Fibroblast of skin of left quadriceps (primary cell): ENCODE data around the gene CZIB.
"Not testable (repeated sequence)": the region's sequence is repeated elsewhere in the genome, so short reads cannot be mapped to it uniquely, and the experiment has no call there.

Experiments used
- DNase-seq, 2 experiments: peaks; one replicate each; pipeline ENCODE4 v3.0.0-alpha.2; 2013; ENCODE audit warnings: low read depth in 2 of 2

The CZIB gene

DNA sequence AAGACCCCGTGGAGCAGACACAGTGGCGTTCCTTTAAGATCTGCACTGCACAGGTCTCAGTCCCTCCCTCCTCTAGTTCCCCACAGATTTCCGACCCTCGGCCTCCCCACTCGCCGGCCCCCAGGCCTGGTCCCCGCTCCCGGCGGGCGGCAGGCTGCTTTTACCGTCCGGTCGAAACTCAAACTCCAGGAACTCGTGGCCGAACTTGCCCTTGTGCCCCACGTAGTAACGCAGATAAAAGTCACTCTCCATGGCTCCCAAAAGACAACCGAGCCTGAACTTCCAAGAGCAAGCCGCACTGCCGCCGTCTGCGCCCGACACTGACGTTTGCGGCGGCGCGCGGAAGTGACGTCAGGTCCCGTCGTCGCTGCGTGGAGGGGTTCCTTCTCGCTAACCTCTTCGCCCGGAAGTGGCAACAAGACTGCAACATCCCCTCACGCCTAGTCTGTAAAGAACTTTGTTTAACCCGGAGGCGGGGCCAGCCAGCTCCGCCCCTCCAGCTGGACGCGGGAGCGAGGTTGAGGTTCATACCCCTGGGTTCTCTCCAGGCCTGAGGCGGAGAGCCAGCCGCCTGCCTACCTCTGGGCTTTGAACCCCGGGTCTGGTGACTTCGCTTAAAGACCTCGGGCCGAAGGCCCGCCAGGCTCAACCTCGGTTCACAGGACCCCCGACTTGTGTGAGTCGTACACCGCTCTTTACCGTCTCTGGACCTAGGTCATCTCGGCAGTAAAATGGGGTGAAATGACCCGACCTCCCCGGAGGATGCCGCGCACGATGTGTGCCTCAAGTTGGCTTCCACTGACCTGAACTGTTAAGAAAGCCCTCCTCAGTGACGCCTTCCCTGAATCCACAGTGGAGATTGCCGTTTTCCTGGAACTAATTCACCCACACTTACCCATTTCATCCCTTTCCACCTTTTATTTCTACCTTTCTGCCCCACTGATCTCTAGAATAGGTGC is 18.0 kb upstream of the CZIB start, which contains the start of gene MAGOH:
TSS of gene MAGOH (minus strand) at position 322 of the 959 bp plus-strand sequence. CDS start at position 252, 70 bp downstream.
- peak; percentile 88 to 89 for DNase-seq

DNA sequence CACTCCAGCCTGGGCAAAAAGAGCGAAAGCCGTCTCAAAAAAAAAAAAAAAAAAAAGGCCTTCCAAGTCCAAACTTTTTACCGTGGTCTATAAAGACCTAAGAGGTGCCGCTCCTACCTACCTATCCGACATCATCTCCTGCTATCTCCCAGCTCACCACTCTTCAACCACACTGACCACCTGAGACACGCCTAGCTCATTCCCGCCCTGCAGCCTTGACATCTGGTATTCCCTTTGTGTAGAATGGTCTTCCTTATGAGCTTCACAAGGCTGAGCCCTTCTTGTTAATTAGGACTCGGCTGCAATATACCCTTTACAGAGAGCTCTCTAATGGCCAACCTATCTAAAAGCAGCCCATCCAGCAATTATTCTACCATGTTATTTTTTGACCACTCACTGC is 17.2 kb upstream of the CZIB start:
- no peak for DNase-seq

- DNase-seq = no peak
These were observed 490 bp upstream of the CZIB start for GRCh38 chr1:53220962-53221286.

GRCh38 chr1:53219711-53220110 is 723 bp downstream of the CZIB start:
- DNase-seq = no peak

DNA sequence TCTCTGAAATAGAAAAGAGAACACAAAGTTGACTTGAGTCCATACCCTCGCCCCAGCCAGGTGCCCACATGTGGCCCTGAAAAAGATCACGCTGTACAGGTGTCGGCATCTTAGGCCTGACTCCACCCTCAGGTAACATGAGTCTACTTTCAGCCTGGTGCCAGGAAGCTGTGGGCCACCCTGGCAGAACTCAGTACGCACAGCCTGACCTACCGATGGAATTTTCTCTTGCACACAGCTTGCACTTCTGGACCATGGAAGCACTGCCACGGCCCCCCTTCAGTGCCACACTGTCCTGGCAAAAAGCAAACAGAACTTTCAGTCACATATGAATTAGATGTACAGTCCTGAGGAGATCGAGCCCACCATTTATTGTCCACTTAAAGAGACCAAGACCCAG is 2.2 kb downstream of the CZIB start:
- DNase-seq = no peak

GRCh38 chr1:53214376-53214940 is 6.0 kb downstream of the CZIB start:
- DNase-seq = no peak

- no peak for DNase-seq
These were observed 9.5 kb downstream of the CZIB start for GRCh38 chr1:53210954-53211353.

DNA sequence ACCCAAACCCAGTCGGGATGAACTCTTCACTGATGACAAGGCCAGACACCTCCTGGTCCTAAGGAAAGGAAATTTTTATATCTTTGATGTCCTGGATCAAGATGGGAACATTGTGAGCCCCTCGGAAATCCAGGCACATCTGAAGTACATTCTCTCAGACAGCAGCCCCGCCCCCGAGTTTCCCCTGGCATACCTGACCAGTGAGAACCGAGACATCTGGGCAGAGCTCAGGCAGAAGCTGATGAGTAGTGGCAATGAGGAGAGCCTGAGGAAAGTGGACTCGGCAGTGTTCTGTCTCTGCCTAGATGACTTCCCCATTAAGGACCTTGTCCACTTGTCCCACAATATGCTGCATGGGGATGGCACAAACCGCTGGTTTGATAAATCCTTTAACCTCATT is 10.1 kb downstream of the CZIB start:
- DNase-seq = no peak

DNA sequence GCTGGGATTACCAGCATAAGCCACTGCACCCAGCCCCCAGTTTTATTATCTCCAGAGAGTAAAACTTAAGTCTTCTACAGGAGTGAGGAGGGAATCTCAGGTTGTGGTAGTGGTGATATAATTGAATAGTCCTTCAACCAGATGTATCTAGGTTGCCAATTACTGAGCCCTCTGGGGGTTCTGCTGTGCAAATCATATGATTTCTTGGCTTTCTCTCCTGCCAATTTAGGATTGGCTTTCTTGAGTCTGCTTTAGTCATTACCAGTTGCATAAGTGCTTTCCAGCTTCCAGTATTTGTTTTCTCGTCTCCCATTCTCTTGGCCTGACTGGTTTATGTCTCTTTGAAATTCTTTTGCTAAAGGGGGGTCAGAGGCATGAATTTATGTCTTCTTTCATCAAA is 12.7 kb downstream of the CZIB start:
- no peak for DNase-seq

GRCh38 chr1:53206735-53207379 is 13.6 kb downstream of the CZIB start:
- DNase-seq = no peak

DNA sequence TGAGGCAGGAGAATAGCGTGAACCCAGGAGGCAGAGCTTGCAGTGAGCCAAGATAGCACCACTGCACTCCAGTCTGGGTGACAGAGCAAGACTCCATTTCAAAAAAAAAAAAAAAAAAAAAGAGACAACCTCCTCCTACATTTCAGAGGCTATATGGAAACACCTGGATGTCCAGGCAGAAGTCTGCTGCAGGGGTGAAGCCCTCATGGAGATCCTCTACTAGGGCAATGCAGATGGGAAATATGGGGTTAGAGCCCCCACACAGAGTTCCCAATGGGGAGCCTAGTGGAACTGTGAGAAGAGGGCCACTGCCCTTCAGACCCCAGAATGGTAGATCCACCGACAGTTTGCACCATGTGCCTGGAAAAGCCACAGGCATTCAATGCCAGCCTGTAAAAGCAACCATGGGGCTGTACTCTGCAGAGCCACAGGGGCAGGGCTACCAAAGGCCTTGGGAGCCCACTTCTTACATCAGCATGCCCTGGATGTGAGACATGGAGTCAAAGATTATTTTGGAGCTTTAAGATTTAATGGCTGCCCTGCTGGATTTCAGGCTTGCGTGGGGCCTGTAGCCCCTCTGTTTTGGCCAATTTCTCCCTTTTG is 14.2 kb downstream of the CZIB start:
- not testable (repeated sequence) for DNase-seq

GRCh38 chr1:53205496-53205895 is 14.9 kb downstream of the CZIB start:
- not testable (repeated sequence) for DNase-seq

GRCh38 chr1:53203466-53203865 is 17.0 kb downstream of the CZIB start:
- DNase-seq = no peak

DNA sequence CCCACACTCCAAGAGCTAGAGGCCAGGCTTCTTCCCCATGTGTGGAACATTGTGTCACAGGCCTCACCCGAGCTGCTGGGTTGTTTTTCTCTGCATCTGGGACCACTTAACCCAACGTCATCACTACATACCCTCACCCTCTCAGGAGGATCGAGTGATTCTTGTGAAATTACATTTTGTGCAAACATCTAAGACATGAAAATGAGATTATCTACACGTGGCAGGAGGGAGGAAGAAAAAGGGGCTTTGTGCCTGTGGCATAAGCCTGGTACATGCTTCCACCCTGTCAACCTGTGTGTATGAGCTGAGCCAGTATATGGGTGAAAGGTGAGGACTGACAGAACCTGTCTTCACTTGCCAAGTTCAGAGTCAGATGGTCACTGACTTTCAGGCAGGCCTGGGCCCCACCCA is 22.2 kb downstream of the CZIB start:
- DNase-seq = peak; percentile 70 to 75

- DNase-seq = no peak
These were observed 22.9 kb downstream of the CZIB start for GRCh38 chr1:53197291-53198200.

DNA sequence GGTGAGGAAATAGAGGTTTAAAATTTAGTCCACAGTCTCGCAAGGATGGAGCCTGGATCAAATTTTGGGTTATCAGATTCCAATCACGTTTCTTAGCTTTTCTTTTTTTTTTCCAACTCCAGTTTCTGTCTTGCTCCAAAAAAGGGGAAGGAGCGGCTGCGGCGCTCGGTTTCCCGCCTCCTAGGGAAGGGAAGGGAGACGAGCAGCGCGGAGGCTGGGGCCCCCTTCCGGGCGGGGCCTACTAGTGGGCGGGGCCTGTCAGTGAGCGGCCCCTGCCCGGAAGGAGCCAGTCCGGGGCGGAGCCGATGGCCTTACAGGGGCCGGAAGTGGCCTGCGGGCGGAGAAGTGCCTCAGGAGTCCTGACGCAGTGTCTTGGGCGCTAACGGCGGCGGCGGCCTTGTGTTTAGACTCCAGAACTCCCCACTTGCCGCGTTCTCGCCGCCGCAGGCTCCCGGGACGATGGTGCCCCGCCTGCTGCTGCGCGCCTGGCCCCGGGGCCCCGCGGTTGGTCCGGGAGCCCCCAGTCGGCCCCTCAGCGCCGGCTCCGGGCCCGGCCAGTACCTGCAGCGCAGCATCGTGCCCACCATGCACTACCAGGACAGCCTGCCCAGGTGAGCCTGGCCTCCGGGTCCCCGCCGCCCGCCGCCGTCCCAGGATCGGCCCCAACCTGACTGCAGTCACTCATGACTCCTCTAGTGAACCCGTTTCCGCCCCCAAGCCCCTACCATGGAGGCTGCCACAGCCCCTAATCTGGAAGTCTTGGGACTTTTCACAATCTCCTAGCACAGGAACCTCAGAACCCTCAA is 23.7 kb downstream of the CZIB start, which contains the start of gene CPT2:
TSS of gene CPT2 (plus strand) at position 340 of the 806 bp plus-strand sequence. CDS start at position 460, 120 bp downstream.
- peak; percentile 79 to 81 for DNase-seq

- DNase-seq = no peak
These were observed 24.4 kb downstream of the CZIB start for GRCh38 chr1:53196017-53196484.

- DNase-seq = no peak
These were observed 25.0 kb downstream of the CZIB start for GRCh38 chr1:53195246-53196016.

DNA sequence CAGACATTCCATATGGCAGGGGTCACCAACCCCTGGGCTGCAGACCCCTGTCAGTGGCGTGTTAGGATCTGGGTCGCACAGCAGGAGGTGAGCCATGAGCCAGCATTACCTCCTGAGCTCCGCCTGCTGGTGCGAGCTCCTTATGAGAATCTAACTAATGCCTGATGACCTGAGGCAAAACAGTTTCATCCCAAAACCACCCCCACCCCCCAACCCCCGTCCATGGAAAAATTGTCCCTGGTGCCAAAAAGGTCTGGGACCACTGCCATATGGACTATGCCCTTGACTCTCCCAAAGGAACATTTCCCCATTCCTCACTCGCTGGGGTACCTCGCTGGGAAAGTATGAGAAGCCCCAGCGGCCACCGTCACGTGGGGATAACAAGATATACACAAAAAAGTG is 30.2 kb downstream of the CZIB start:
- no peak for DNase-seq
